GM12878 (cell line): ENCODE data around the gene BICRAL. TPM values are rescaled to one million over a fixed set of nuclear protein-coding genes. Genes with fewer than 3 reads are reported as not detected.

ENCODE experiments used
- ATAC-seq: fragments of 200-7000 bp; cut with Tn5 transposase; 3 replicates; pipeline ENCODE4 v1.9.1; 2020; ENCODE audit warnings: mild to moderate bottlenecking, moderate library complexity
- BruUV-seq: library from RNA; stranded (reverse); fragments of 400-500 nt; replicated peaks from 2 replicates; lab custom pipeline; 2021; lab: Mats Ljungman, UMichigan
- CTCF ChIA-PET: fragments of 300-600 bp; sonication (Branson Sonifier 250); formaldehyde crosslinking; extraction: SDS; loops from one replicate; lab custom pipeline; 2021; ENCODE audit warnings: inconsistent platforms; lab: Yijun Ruan, JAX
- POLR2A ChIA-PET: fragments of 350-600 bp; formaldehyde crosslinking; extraction: SDS; loops from one replicate; lab custom pipeline; 2021; ENCODE audit warnings: inconsistent platforms; lab: Charles Lee
- RAD21 ChIA-PET: fragments of 300-600 bp; sonication (Branson Sonifier 250); formaldehyde crosslinking; loops from one replicate; lab custom pipeline; 2023; ENCODE audit warnings: antibody characterized with exemption; ENCODE audit not compliant: unreplicated experiment; lab: Charles Lee
- SMC1A ChIA-PET: fragments of 300-600 bp; sonication (Branson Sonifier 250); formaldehyde crosslinking; loops from one replicate; lab custom pipeline; 2023; ENCODE audit not compliant: unreplicated experiment, uncharacterized antibody; lab: Charles Lee
- DNase-seq: peaks from one replicate; pipeline ENCODE4 v3.0.0-alpha.2; 2011; ENCODE audit warnings: low read depth, low spot score
- FAIRE-seq: peaks from 3 replicates; lab custom pipeline; 2011; peaks lifted over from hg19 to GRCh38; lab: Jason Lieb, UNC
- H2AFZ ChIP-seq: 2 replicates; pipeline ENCODE4 v1.6.0; 2011; ENCODE audit warnings: low read depth, low read length, control low read depth; ENCODE audit not compliant: control insufficient read depth
- H3K27ac ChIP-seq: 2 replicates; pipeline ENCODE4 v1.5.1; 2011; ENCODE audit warnings: control low read depth; ENCODE audit not compliant: control insufficient read depth, insufficient read depth
- H3K27me3 ChIP-seq, 2 experiments: replicated peaks in 1 of 2; 2 replicates each; pipeline versions ENCODE4 v1.6.0 to v1.6.1; 2011; ENCODE audit warnings: low read length in 1 of 2; ENCODE audit not compliant: control insufficient read depth in 2 of 2, insufficient read depth in 2 of 2
- H3K36me3 ChIP-seq, 2 experiments: 2 replicates each; pipeline ENCODE4 v1.5.1; 2011; ENCODE audit warnings: low read length in 1 of 2; ENCODE audit not compliant: control insufficient read depth in 2 of 2, insufficient read depth in 2 of 2
- H3K4me1 ChIP-seq: 2 replicates; pipeline ENCODE4 v1.6.1; 2011; ENCODE audit warnings: mild to moderate bottlenecking, low read length, moderate library complexity, mixed read lengths; ENCODE audit not compliant: control insufficient read depth, insufficient read depth
- H3K4me2 ChIP-seq: 2 replicates; pipeline ENCODE4 v1.6.0; 2011; ENCODE audit warnings: control low read depth; ENCODE audit not compliant: control insufficient read depth, insufficient read depth
- H3K4me3 ChIP-seq: fragments of 200-600 bp; sonication (generic); 2 replicates; pipeline ENCODE4 v1.5.1; 2016
- H3K79me2 ChIP-seq: 2 replicates; pipeline ENCODE4 v1.6.0; 2011; ENCODE audit warnings: low read length; ENCODE audit not compliant: control insufficient read depth, insufficient read depth
- H3K9ac ChIP-seq: 2 replicates; pipeline ENCODE4 v1.8.0; 2011; ENCODE audit warnings: low read length, control low read depth, mixed read lengths; ENCODE audit not compliant: control insufficient read depth, insufficient read depth
- H3K9me3 ChIP-seq: replicated peaks from 3 replicates; pipeline ENCODE4 v1.5.1; 2011; ENCODE audit warnings: mild to moderate bottlenecking, low read length; ENCODE audit not compliant: control insufficient read depth, insufficient read depth
- H4K20me1 ChIP-seq: 2 replicates; pipeline ENCODE4 v1.6.0; 2011; ENCODE audit not compliant: control insufficient read depth, insufficient read depth
- BACH1 ChIP-seq: fragments of 450-650 bp; IDR thresholded peaks from 2 replicates; pipeline ENCODE4 v1.6.1; 2017; ENCODE audit warnings: mild to moderate bottlenecking, borderline replicate concordance
- CEBPB ChIP-seq, 2 experiments: fragments of 150-350 bp in 1 of 2; IDR thresholded peaks; 2 replicates each; pipeline ENCODE4 v1.6.1; 2012 to 2014; ENCODE audit warnings: low read depth in 2 of 2, low read length in 2 of 2, borderline replicate concordance in 1 of 2, inconsistent platforms in 1 of 2
- E2F8 ChIP-seq: fragments of 450-650 bp; IDR thresholded peaks from 2 replicates; pipeline ENCODE4 v1.6.1; 2018; ENCODE audit warnings: mild to moderate bottlenecking, low read depth, moderate library complexity; ENCODE audit not compliant: partially characterized antibody
- ESRRA ChIP-seq: IDR thresholded peaks from 2 replicates; pipeline ENCODE4 v1.6.1; 2012; ENCODE audit warnings: mild to moderate bottlenecking, low read length, improper control_type of control experiment
- EZH2 ChIP-seq: IDR thresholded peaks from 2 replicates; pipeline ENCODE4 v1.6.1; 2012; ENCODE audit warnings: low read depth, mild to moderate bottlenecking, control low read depth, inconsistent platforms, low read length, borderline replicate concordance; ENCODE audit not compliant: control insufficient read depth
- GABPA ChIP-seq: IDR thresholded peaks from 2 replicates; pipeline ENCODE4 v1.6.1; 2014; ENCODE audit warnings: antibody characterized with exemption, low read depth, mild to moderate bottlenecking, inconsistent platforms
- KAT2A ChIP-seq: conservative IDR thresholded peaks from 2 replicates; pipeline ENCODE4 v1.6.1; 2011; ENCODE audit warnings: low read depth, low read length; ENCODE audit not compliant: control insufficient read depth
- MTA2 ChIP-seq: fragments of 450-650 bp; IDR thresholded peaks from 2 replicates; pipeline ENCODE4 v1.6.1; 2016; ENCODE audit warnings: low read depth, mild to moderate bottlenecking, moderate library complexity
- MYB ChIP-seq: fragments of 150-350 bp; IDR thresholded peaks from 2 replicates; pipeline ENCODE4 v1.6.1; 2014; ENCODE audit warnings: mild to moderate bottlenecking, low read depth, low read length, borderline replicate concordance
- PAX8 ChIP-seq: fragments of 450-650 bp; IDR thresholded peaks from 2 replicates; pipeline ENCODE4 v1.6.1; 2017; ENCODE audit warnings: mild to moderate bottlenecking, moderate library complexity
- PBX3 ChIP-seq: IDR thresholded peaks from 2 replicates; pipeline ENCODE4 v1.6.1; 2011; ENCODE audit warnings: mild to moderate bottlenecking, low read depth, low read length, moderate library complexity; ENCODE audit not compliant: insufficient replicate concordance
- PML ChIP-seq: IDR thresholded peaks from 2 replicates; pipeline ENCODE4 v1.6.1; 2012; ENCODE audit warnings: low read length, inconsistent platforms
- RAD21 ChIP-seq: IDR thresholded peaks from 2 replicates; pipeline ENCODE4 v1.6.1; 2011; ENCODE audit warnings: mild to moderate bottlenecking, low read depth, low read length, moderate library complexity; ENCODE audit not compliant: insufficient read depth
- TCF7 ChIP-seq: IDR thresholded peaks from 2 replicates; pipeline ENCODE4 v1.6.1; 2014; ENCODE audit warnings: antibody characterized with exemption, borderline replicate concordance
- YY1 ChIP-seq: IDR thresholded peaks from 2 replicates; pipeline ENCODE4 v1.6.1; 2011; ENCODE audit warnings: low read depth, mild to moderate bottlenecking, low read length
- ZBED1 ChIP-seq: IDR thresholded peaks from 2 replicates; pipeline ENCODE4 v1.6.1; 2016; ENCODE audit warnings: borderline replicate concordance
- ZNF207 ChIP-seq: fragments of 450-650 bp; IDR thresholded peaks from 2 replicates; pipeline ENCODE4 v1.6.1; 2014; ENCODE audit warnings: antibody characterized with exemption, mild to moderate bottlenecking, borderline replicate concordance
- ZNF274 ChIP-seq: IDR thresholded peaks from one replicate; pipeline ENCODE4 v1.8.0; 2011; ENCODE audit not compliant: insufficient read length, insufficient read depth
- WGBS: methylation state at CpG from one replicate; pipeline ENCODE4 v1.1.6; 2016; ENCODE audit warnings: low lambda C conversion rate; ENCODE audit not compliant: insufficient replicate concordance, insufficient coverage; ENCODE audit errors: missing lambda C conversion rate; 5-methylcytosine and 5-hydroxymethylcytosine counted together
- in situ Hi-C: fragments of 300-500 bp; cut with MboI; formaldehyde crosslinking; loops from 9 replicates; pipeline ENCODE4 v1.14.3; 2018; ENCODE audit warnings: mixed read lengths
- intact Hi-C: fragments of 100-400 bp; cut with micrococcal nuclease; formaldehyde crosslinking; loops from one replicate; pipeline ENCODE4 v1.14.2; 2022; ENCODE audit not compliant: unreplicated experiment
- polyA plus RNA-seq, 11 experiments: library from polyadenylated mRNA; depleted of rRNA in 4 of 11; unstranded in 6 of 11; stranded (reverse) in 5 of 11; fragments of >200 nt; fragmentation: Nextera tagmentation in 4 of 11; fragmentation: Illumina TruSeq in 1 of 11; extraction: Ambion mirVana in 4 of 11; extraction: Trizol in 1 of 11; gene quantifications; 1 replicate in 1 of 11; 2 replicates in 10 of 11; pipeline versions ENCODE4 v1.2.1 to v1.2.3, GENCODE V29; 2011 to 2016; ENCODE audit warnings: inconsistent platforms in 2 of 11, missing spikeins in 2 of 11, low read depth in 1 of 11
- total RNA-seq, 4 experiments: library from RNA; depleted of rRNA in 3 of 4; stranded (reverse); fragments of >200 nt in 3 of 4; fragmentation: Illumina TruSeq in 1 of 4; extraction: Trizol in 1 of 4; gene quantifications; 2 replicates each; pipeline versions ENCODE4 v1.2.1 to v1.2.3, GENCODE V29; 2013 to 2021

BICRAL gene
- total and polyA plus RNA-seq, 10 of the 15 experiments (the other 5 are each of a cell fraction or from before 2014, with no cell fraction given) = 1.9 to 16.6 (median 8.5) TPM

DNA sequence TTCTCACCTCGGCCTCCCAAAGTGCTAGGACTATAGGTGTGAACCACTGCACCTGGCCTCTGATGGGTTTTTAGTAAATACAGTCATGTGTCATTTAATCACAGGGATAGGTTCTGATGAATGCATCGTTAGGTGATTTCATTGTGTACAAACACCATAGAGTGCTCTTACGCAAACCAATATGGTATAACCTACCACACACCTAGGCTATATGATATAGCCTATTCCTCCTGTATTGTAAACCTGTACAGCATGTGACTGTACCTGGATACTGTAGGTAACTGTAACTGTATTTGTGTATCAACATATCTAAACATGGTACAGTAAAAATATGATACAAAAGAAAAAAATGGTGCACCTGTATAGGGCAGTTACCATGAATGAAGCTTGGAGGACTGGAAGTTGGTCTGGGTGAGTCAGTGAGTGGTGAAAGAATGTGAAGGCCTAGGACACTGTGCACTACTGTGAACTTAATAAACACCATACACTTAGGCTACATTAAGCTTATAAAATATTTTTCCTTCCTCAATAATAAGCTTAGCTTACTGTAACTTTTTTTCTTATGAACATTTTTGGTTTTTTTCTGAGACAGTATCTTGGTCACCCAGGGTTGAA lies 10.0 kb downstream of the BICRAL start:
- SMC1A ChIA-PET = interaction anchor here (0.6 to 1.4 kb wide), 6 partner anchors 16 to 130 kb away, joined by 3 to 4 read pairs (median 3); partner anchors contain the start of gene TBCC
- RAD21 ChIA-PET = interaction anchor here (0.5 to 1.2 kb wide), 3 partner anchors 16 to 130 kb away, joined by 3 to 5 read pairs (median 3); no protein-coding TSS in a partner anchor
- Histone ChIP-seq H3K9ac (no peak overlapping the region), H3K4me2 (no peak overlapping the region), H4K20me1 (no peaks in the 10 kb centered on the region), H3K36me3 (peaks cover 0 to 5% of the 10 kb centered on the region in 2 experiments; a peak in 2 of 4 replicates), H3K9me3 (no peaks in the 10 kb centered on the region), H3K27ac (no peak overlapping the region), H2AFZ (no peak overlapping the region), H3K4me3 (no peak overlapping the region), H3K4me1 (peaks cover 24% of the 10 kb centered on the region), H3K79me2 (peaks cover 51% of the 10 kb centered on the region), H3K27me3 (no peaks in the 10 kb centered on the region)
- TF ChIP-seq PML = no peak
- TF ChIP-seq ZNF274 = no peak
- no peak for TF ChIP-seq PBX3
- TF ChIP-seq EZH2 = no peak
- no peak for TF ChIP-seq BACH1
- no peak for TF ChIP-seq KAT2A
- TF ChIP-seq E2F8 = no peak
- no peak for TF ChIP-seq MTA2
- TF ChIP-seq RAD21 = no peak
- no peak for TF ChIP-seq ZBED1
- no peak for TF ChIP-seq MYB
- TF ChIP-seq YY1 = no peak
- TF ChIP-seq TCF7 = no peak
- TF ChIP-seq CEBPB (IDR thresholded peaks at IDR 0.05; ENCODE audit: borderline replicate concordance in 1 of 2, low read depth in 2 of 2, low read length in 2 of 2) = no peak
- no peak for TF ChIP-seq GABPA
- no peak for TF ChIP-seq ESRRA
- no peak for TF ChIP-seq ZNF207
- no peak for TF ChIP-seq PAX8
- in situ Hi-C loops (no loop called here), intact Hi-C loops (no loop called here)
- ATAC-seq (no peak), FAIRE-seq (no peak), DNase-seq (no peak)
- BruUV-seq = no TSS peak
- 96% methylated on average over 3 of the region's 3 CpGs for WGBS
- CTCF ChIA-PET = interaction anchor here (0.7 to 1.7 kb wide), 2 partner anchors 8 to 66 kb away, joined by 3 to 9 read pairs; no protein-coding TSS in a partner anchor
- POLR2A ChIA-PET = interaction anchor here (0.9 kb wide), 1 partner anchor 9 kb away, joined by 6 read pairs; no protein-coding TSS in a partner anchor
